Activated T-helper 17 cell treated with anti-CD3 and anti-CD28 coated beads, Interleukin-2, amount 50 U/mL, for 72 hours (primary cell): ENCODE data around the gene OR2B2. TPM values are rescaled to one million over a fixed set of nuclear protein-coding genes. Genes with fewer than 3 reads are reported as not detected.
A peak's percentile ranks its signal among the peaks of the same experiment; 100 is the strongest.
"Not testable (repeated sequence)": the region's sequence is repeated elsewhere in the genome, so short reads cannot be mapped to it uniquely, and the experiment has no call there.

Experiments
- ATAC-seq: fragments of 150-1000 bp; cut with Tn5 transposase; replicated peaks from 2 replicates; pipeline ENCODE4 v1.10.0; 2021; ENCODE audit warnings: mild to moderate bottlenecking, moderate library complexity
- H3K27ac Mint-ChIP-seq: one replicate; pipeline ENCODE4 v1.8.0; 2022; ENCODE audit warnings: mixed read lengths
- H3K27me3 Mint-ChIP-seq: one replicate; pipeline ENCODE4 v1.8.0; 2022; ENCODE audit warnings: mixed read lengths
- H3K36me3 Mint-ChIP-seq: one replicate; pipeline ENCODE4 v1.8.0; 2022; ENCODE audit warnings: low read depth, mild to moderate bottlenecking, mixed read lengths
- H3K4me1 Mint-ChIP-seq: one replicate; pipeline ENCODE4 v1.8.0; 2022; ENCODE audit warnings: mixed read lengths
- H3K4me3 Mint-ChIP-seq: one replicate; pipeline ENCODE4 v1.8.0; 2022; ENCODE audit warnings: mild to moderate bottlenecking, mixed read lengths
- H3K9me3 Mint-ChIP-seq: one replicate; pipeline ENCODE4 v1.8.0; 2022; ENCODE audit warnings: mixed read lengths
- total RNA-seq, 2 donors: library from RNA; stranded (reverse); gene quantifications; one replicate each; pipeline ENCODE4 v1.2.3, GENCODE V29; 2022

The OR2B2 gene
- total RNA-seq = not detected

GRCh38 chr6:27911956-27912446 lies at the start of gene OR2B2:
Gene OR2B2 (minus strand): TSS chr6:27912396. CDS start chr6:27912319, 77 bp downstream.
- ATAC-seq = no peak
- peaks cover 24% of the 10 kb centered on the region for H3K27me3 Mint-ChIP-seq
- no peak within 1 kb of the TSS for H3K27ac Mint-ChIP-seq
- H3K4me3 Mint-ChIP-seq = no peak within 1 kb of the TSS
- H3K36me3 Mint-ChIP-seq = no peaks in the 10 kb centered on the region
- no peaks in the 10 kb centered on the region for H3K9me3 Mint-ChIP-seq
- no peaks in the 10 kb centered on the region for H3K4me1 Mint-ChIP-seq

DNA sequence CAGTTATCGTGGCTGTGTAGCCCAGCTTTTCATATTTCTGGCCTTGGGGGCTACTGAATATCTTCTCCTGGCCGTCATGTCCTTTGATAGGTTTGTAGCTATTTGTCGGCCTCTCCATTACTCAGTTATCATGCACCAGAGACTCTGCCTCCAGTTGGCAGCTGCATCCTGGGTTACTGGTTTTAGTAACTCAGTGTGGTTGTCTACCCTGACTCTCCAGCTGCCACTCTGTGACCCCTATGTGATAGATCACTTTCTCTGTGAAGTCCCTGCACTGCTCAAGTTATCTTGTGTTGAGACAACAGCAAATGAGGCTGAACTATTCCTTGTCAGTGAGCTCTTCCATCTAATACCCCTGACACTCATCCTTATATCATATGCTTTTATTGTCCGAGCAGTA lies 45.3 kb upstream of the OR2B2 start:
- Mint-ChIP-seq H3K4me3 (no peak overlapping the region), H3K4me1 (no peaks in the 10 kb centered on the region), H3K36me3 (no peaks in the 10 kb centered on the region), H3K9me3 (no peaks in the 10 kb centered on the region), H3K27ac (no peak overlapping the region), H3K27me3 (peaks cover 25% of the 10 kb centered on the region)
- no peak for ATAC-seq

DNA sequence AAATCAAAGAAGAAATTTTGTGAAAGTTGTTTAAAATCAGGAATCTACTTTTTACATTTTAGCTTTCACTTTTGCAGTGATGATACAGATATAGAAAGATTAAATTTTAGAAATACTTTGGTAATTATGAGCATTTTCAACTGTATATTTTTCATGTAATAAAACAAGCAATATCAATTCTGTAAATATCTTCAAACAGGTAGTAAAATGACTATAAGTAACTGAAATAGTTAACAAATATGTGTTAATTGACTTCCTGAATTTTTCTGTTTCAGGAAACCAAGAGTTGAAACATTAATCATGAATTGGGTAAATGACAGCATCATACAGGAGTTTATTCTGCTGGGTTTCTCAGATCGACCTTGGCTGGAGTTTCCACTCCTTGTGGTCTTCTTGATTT lies 44.7 kb upstream of the OR2B2 start, which contains the start of gene OR2B6:
OR2B6 (plus strand) TSS at position 301 of the 400 bp plus-strand sequence; CDS start at position 301, 0 bp downstream.
- H3K4me3 Mint-ChIP-seq = no peak within 1 kb of the TSS
- H3K9me3 Mint-ChIP-seq = no peaks in the 10 kb centered on the region

DNA sequence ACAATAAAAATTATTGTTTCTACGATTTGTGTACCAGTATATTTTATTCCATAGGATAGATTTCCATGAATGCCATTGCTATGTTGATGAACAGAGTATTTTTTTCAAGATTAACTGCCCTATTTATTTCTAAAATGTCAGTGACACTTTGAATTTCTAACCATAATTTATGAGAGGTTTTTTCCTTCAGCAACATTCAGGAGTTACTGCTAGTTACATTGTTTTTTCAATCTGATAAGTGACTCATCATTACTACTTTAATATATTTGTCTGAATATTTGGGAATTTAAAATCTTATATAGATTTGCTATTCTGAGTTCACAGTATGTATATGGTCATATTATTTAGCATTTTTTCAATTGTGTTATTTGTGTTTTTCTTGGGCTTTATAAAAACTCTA lies 38.8 kb upstream of the OR2B2 start:
- no peak for ATAC-seq
- no peak overlapping the region for H3K4me3 Mint-ChIP-seq
- peaks cover 41% of the 10 kb centered on the region for H3K27me3 Mint-ChIP-seq
- no peaks in the 10 kb centered on the region for H3K36me3 Mint-ChIP-seq
- H3K9me3 Mint-ChIP-seq = no peaks in the 10 kb centered on the region
- H3K4me1 Mint-ChIP-seq = no peaks in the 10 kb centered on the region
- no peak overlapping the region for H3K27ac Mint-ChIP-seq

More for the DNA sequence above, 44.7 kb upstream of the OR2B2 start, which contains the start of gene OR2B6:
- Mint-ChIP-seq H3K36me3 (no peaks in the 10 kb centered on the region), H3K27ac (no peak within 1 kb of the TSS), H3K4me1 (no peaks in the 10 kb centered on the region), H3K27me3 (peaks cover 27% of the 10 kb centered on the region)
- no peak for ATAC-seq

- H3K4me1 Mint-ChIP-seq = no peaks in the 10 kb centered on the region
- H3K36me3 Mint-ChIP-seq = no peaks in the 10 kb centered on the region
- peaks cover 36% of the 10 kb centered on the region for H3K27me3 Mint-ChIP-seq
- ATAC-seq = no peak
- H3K9me3 Mint-ChIP-seq = no peaks in the 10 kb centered on the region
- H3K27ac Mint-ChIP-seq = no peak overlapping the region
- no peak overlapping the region for H3K4me3 Mint-ChIP-seq
Measured at GRCh38 chr6:27948237-27948636, 36.0 kb upstream of the OR2B2 start.

DNA sequence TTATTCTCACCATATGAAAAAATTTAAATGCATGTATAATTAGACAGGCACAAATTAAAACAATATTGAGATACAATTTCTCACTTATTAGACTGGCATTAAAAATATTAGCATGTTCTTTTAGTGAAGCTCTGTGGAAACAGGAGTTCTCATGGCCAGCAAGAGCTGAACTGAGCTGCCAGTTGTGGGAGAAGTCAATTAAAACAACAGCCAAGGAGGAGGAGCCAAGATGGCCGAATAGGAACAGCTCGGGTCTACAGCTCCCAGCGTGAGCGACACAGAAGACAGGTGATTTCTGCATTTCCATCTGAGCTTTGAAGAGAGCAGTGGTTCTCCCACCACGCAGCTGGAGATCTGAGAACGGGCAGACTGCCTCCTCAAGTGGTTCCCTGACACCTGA lies 30.9 kb upstream of the OR2B2 start:
- not testable (repeated sequence) for H3K4me3 Mint-ChIP-seq, ATAC-seq, H3K4me1 Mint-ChIP-seq, H3K9me3 Mint-ChIP-seq, H3K36me3 Mint-ChIP-seq, H3K27ac Mint-ChIP-seq
- peaks cover 50% of the 10 kb centered on the region for H3K27me3 Mint-ChIP-seq

- H3K4me3 Mint-ChIP-seq = no peak overlapping the region
- no peak for ATAC-seq
- H3K27ac Mint-ChIP-seq = no peak overlapping the region
- H3K36me3 Mint-ChIP-seq = no peaks in the 10 kb centered on the region
- no peaks in the 10 kb centered on the region for H3K4me1 Mint-ChIP-seq
- no peaks in the 10 kb centered on the region for H3K9me3 Mint-ChIP-seq
- peaks cover 47% of the 10 kb centered on the region for H3K27me3 Mint-ChIP-seq
Measured at GRCh38 chr6:27940766-27941165, 28.6 kb upstream of the OR2B2 start.

DNA sequence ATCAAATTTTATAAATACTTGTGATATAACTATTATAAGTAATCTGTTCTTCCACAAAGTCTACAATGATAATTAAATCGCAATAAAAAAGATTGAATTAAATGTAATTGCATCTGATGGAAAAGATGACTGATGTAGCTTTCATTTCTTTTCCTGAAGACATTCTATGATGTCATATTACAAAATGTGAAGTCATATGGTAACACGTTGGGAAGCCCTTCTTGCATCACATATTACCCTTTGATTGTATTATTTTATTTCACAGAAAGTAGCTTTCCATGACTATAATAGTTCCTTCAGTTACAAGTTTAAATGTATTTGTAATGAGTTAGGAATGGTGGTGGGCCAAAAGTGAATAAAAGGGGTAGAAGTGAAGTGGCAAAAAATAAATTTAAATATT lies 19.0 kb upstream of the OR2B2 start:
- H3K4me1 Mint-ChIP-seq = no peaks in the 10 kb centered on the region
- H3K4me3 Mint-ChIP-seq = no peak overlapping the region
- H3K9me3 Mint-ChIP-seq = peaks cover 4% of the 10 kb centered on the region
- H3K27ac Mint-ChIP-seq = no peak overlapping the region
- no peaks in the 10 kb centered on the region for H3K36me3 Mint-ChIP-seq
- peaks cover 26% of the 10 kb centered on the region for H3K27me3 Mint-ChIP-seq
- ATAC-seq = no peak

DNA sequence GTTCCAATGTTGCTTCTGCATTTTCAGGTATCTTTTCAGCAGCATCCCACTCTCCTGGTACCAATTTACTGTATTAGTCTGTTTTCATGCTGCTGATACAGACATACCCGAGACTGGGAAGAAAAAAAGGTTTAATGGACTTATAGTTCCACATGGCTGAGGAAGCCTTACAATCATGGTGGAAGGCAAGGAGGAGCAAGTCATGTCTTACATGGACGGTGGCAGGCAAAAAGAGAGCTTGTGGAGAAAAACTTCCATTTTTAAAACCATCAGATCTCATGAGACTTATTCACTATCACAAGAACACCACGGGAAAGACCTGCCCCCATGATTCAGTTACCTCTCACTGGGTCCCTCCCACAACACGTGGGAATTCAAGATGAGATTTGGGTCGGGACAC lies 17.7 kb upstream of the OR2B2 start:
- H3K4me3 Mint-ChIP-seq = not testable (repeated sequence)

GRCh38 chr6:27928041-27928440 lies 15.8 kb upstream of the OR2B2 start:
- ATAC-seq, H3K27ac Mint-ChIP-seq, H3K4me3 Mint-ChIP-seq, H3K36me3 Mint-ChIP-seq, H3K4me1 Mint-ChIP-seq, H3K9me3 Mint-ChIP-seq: not testable (repeated sequence)
- peaks cover 23% of the 10 kb centered on the region for H3K27me3 Mint-ChIP-seq

More for the DNA sequence above, 17.7 kb upstream of the OR2B2 start:
- not testable (repeated sequence) for ATAC-seq, H3K36me3 Mint-ChIP-seq, H3K27ac Mint-ChIP-seq, H3K9me3 Mint-ChIP-seq, H3K4me1 Mint-ChIP-seq
- H3K27me3 Mint-ChIP-seq = peaks cover 23% of the 10 kb centered on the region

GRCh38 chr6:27924179-27924578 lies 12.0 kb upstream of the OR2B2 start:
- Mint-ChIP-seq H3K4me3 (no peak overlapping the region), H3K9me3 (no peaks in the 10 kb centered on the region), H3K36me3 (no peaks in the 10 kb centered on the region), H3K4me1 (no peaks in the 10 kb centered on the region), H3K27ac (no peak overlapping the region), H3K27me3 (peaks cover 20% of the 10 kb centered on the region)
- ATAC-seq = no peak

DNA sequence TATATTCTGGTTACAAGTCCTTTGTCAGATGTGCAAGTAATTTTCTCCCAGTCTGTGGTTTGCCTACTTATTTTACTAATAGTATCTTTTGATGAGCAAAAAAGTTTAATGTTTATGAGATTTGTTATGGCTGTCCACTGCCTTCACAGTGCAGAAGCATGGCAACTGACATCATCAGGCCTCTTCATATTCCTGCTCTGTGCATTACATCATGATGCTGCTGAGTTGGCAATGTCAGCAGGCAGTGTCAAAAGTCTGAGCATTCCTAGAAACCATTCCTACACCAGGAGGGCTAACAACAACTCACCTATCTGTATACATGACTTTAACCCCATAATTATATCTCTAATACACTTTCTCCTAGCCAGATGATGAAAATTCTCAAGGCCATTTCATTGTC lies 10.8 kb upstream of the OR2B2 start:
- H3K27ac Mint-ChIP-seq = no peak overlapping the region
- no peaks in the 10 kb centered on the region for H3K9me3 Mint-ChIP-seq
- peaks cover 21% of the 10 kb centered on the region for H3K27me3 Mint-ChIP-seq
- H3K36me3 Mint-ChIP-seq = no peaks in the 10 kb centered on the region
- no peaks in the 10 kb centered on the region for H3K4me1 Mint-ChIP-seq
- no peak for ATAC-seq
- no peak overlapping the region for H3K4me3 Mint-ChIP-seq

- Mint-ChIP-seq H3K4me1 (no peaks in the 10 kb centered on the region), H3K27me3 (peaks cover 15% of the 10 kb centered on the region), H3K4me3 (no peak overlapping the region), H3K27ac (no peak overlapping the region), H3K36me3 (peaks cover under 1% of the 10 kb centered on the region), H3K9me3 (no peaks in the 10 kb centered on the region)
- ATAC-seq = peak; percentile 32
Measured at GRCh38 chr6:27908017-27908416, 4.2 kb downstream of the OR2B2 start.

DNA sequence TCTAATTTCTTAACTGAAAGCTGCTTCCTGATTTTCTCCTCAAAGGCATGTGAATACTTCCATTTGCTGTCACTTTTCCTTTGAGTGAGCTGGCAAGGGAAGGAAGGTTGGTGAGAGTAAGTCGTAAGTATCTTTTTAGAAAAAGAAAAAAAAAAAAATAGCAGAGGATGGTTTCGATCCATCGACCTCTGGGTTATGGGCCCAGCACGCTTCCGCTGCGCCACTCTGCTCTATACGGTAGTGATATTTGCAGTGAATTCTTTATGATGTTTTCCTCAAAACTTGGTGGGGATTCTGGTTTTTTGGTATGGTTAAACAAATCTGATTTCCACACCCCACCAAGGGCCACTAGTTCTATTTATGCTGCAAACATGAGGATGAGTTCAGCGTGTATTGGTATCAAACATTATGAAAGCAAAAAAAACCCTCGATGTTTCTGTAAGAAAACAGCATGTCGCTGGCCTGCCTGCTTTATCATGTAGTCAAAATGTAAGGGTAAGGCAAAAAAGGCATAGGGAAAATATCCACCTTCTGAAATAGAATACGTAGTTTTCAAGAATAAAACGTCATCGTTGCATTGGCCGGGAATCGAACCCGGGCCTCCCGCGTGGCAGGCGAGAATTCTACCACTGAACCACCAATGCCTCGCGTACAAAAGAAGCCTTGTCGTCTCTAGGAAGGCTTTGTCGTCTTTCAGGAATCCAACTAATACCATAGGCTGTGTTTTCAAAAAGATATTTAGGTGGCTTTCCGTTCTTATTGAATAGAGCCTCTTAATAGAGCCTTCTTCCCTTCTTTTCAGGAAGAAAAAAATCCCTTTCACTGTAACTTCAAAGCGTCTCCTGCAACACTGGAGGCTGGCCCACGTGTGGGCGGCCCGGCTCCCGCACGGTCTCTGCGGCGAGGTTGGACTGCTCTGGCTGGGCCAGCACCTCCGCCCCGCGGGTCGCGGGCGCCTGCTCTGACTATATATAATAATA lies 9.6 kb downstream of the OR2B2 start:
- ATAC-seq = peak; percentile 83
- Mint-ChIP-seq H3K9me3 (no peaks in the 10 kb centered on the region), H3K27ac (peak overlapping the region; percentile 100), H3K27me3 (peaks cover 3% of the 10 kb centered on the region), H3K36me3 (peaks cover 17% of the 10 kb centered on the region), H3K4me1 (peaks cover 13% of the 10 kb centered on the region), H3K4me3 (peak overlapping the region; percentile 87)

DNA sequence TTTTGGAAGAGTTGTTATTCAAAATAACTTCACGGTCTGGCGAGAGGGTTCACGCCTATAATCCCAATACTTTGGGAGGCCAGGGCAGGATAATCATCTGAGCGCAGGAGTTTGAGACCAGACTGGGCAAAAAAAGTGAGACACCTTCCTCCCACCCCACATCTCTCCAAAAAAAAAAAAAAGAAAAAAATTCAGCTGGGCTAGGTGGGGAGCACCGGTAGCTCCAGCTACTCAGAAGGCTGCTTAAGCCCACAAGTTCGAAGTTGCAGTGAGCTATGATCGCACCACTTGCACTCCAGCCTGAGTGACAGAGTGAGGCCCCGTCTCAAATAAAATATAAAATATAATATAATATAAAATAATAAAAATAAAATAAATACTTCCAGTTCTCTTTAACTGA lies 10.4 kb downstream of the OR2B2 start:
- Mint-ChIP-seq H3K27ac (peak overlapping the region; percentile 100), H3K36me3 (peaks cover 17% of the 10 kb centered on the region), H3K4me3 (peak overlapping the region; percentile 87), H3K4me1 (peaks cover 13% of the 10 kb centered on the region), H3K27me3 (peaks cover 3% of the 10 kb centered on the region), H3K9me3 (no peaks in the 10 kb centered on the region)
- no peak for ATAC-seq
